T-helper 2 cell (primary cell): ENCODE results near the gene HEBP2.

Source experiments
- DNase-seq, 5 experiments: peaks; one replicate each; pipeline versions ENCODE4 v3.0.0 to v3.0.0-alpha.2; 2012 to 2022

The HEBP2 gene

GRCh38 chr6:138455746-138456400 lies 51.9 kb downstream of the HEBP2 start:
- peak in 2 of 5 experiments; percentile 42 to 88 for DNase-seq

- no peak for DNase-seq
Observed at GRCh38 chr6:138456401-138456790, 52.4 kb downstream of the HEBP2 start.

GRCh38 chr6:138461647-138462046 lies 57.6 kb downstream of the HEBP2 start:
- no peak for DNase-seq

GRCh38 chr6:138464085-138464484 lies 60.1 kb downstream of the HEBP2 start:
- DNase-seq = no peak

- peak in 1 of 5 experiments; percentile 19 for DNase-seq
Observed at GRCh38 chr6:138465007-138465645, 61.1 kb downstream of the HEBP2 start.

- DNase-seq = no peak
Observed at GRCh38 chr6:138467901-138468300, 63.9 kb downstream of the HEBP2 start.

- no peak for DNase-seq
Observed at GRCh38 chr6:138468320-138469015, 64.4 kb downstream of the HEBP2 start.
